Endothelial cell of hepatic sinusoid (primary cell): ENCODE measurements around the gene PLB1.

Experiments used
- in situ Hi-C: cut with HindIII; loops from 2 replicates; pipeline ENCODE4 v1.10.0; 2017; ENCODE audit warnings: low sequenced_read_pairs

PLB1 gene

GRCh38 chr2:28681158-28681571 lies 185.3 kb downstream of the PLB1 start:
- in situ Hi-C loops, result no loop called here

GRCh38 chr2:28681606-28682005 lies 185.7 kb downstream of the PLB1 start:
- in situ Hi-C loops, result no loop called here

- in situ Hi-C loops, result no loop called here
Observed at GRCh38 chr2:28683100-28683706, 187.3 kb downstream of the PLB1 start.

GRCh38 chr2:28684142-28684858 lies 188.4 kb downstream of the PLB1 start:
- in situ Hi-C loops, result no loop called here

- in situ Hi-C loops, result no loop called here
Observed at GRCh38 chr2:28687171-28687570, 191.3 kb downstream of the PLB1 start.

- in situ Hi-C loops, result no loop called here
Observed at GRCh38 chr2:28687640-28688385, 192.0 kb downstream of the PLB1 start.

- in situ Hi-C loops, result no loop called here
Observed at GRCh38 chr2:28688818-28689217, 193.0 kb downstream of the PLB1 start.

GRCh38 chr2:28689771-28690170 lies 193.9 kb downstream of the PLB1 start:
- in situ Hi-C loops, result no loop called here

- in situ Hi-C loops, result no loop called here
Observed at GRCh38 chr2:28692411-28692810, 196.6 kb downstream of the PLB1 start.

- in situ Hi-C loops, result no loop called here
Observed at GRCh38 chr2:28693223-28693622, 197.4 kb downstream of the PLB1 start.
